Measurements from ENCODE around the gene STK24.
"Not testable (repeated sequence)": the region's sequence is repeated elsewhere in the genome, so short reads cannot be mapped to it uniquely, and the experiment has no call there.

STK24 gene

GRCh38 chr13:98595134-98595533, 18.2 kb upstream of the STK24 start:
- no peaks in the 10 kb centered on the region for H3K36me3 ChIP-seq (ENCODE audit: control insufficient read depth, low read depth, low read length)
- no peak overlapping the region for H3K9ac ChIP-seq (ENCODE audit: low read length)
- no peaks in the 10 kb centered on the region for H3K9me3 ChIP-seq (ENCODE audit: control insufficient read depth, low read depth, low read length)
- H3K27me3 ChIP-seq (ENCODE audit: control insufficient read depth, insufficient read depth, low read length) = no peaks in the 10 kb centered on the region
- no peak overlapping the region for H3K27ac ChIP-seq (ENCODE audit: low read length)
- peaks cover 5% of the 10 kb centered on the region for H3K4me1 ChIP-seq (ENCODE audit: control insufficient read depth, low read depth, low read length)
- no peak overlapping the region for H3K4me3 ChIP-seq (ENCODE audit: low read length)

GRCh38 chr13:98592362-98592732, 15.4 kb upstream of the STK24 start:
- Histone ChIP-seq H3K36me3 (ENCODE audit: control insufficient read depth, low read depth, low read length) (no peaks in the 10 kb centered on the region), H3K4me1 (ENCODE audit: control insufficient read depth, low read depth, low read length) (no peaks in the 10 kb centered on the region), H3K27me3 (ENCODE audit: control insufficient read depth, insufficient read depth, low read length) (no peaks in the 10 kb centered on the region), H3K27ac (ENCODE audit: low read length) (no peak overlapping the region), H3K4me3 (ENCODE audit: low read length) (no peak overlapping the region), H3K9me3 (ENCODE audit: control insufficient read depth, low read depth, low read length) (no peaks in the 10 kb centered on the region), H3K9ac (ENCODE audit: low read length) (no peak overlapping the region)

- Histone ChIP-seq H3K4me3 (ENCODE audit: low read length) (no peak overlapping the region), H3K9ac (ENCODE audit: low read length) (no peak overlapping the region), H3K27me3 (ENCODE audit: control insufficient read depth, insufficient read depth, low read length) (no peaks in the 10 kb centered on the region), H3K4me1 (ENCODE audit: control insufficient read depth, low read depth, low read length) (no peaks in the 10 kb centered on the region), H3K36me3 (ENCODE audit: control insufficient read depth, low read depth, low read length) (no peaks in the 10 kb centered on the region), H3K27ac (ENCODE audit: low read length) (no peak overlapping the region), H3K9me3 (ENCODE audit: control insufficient read depth, low read depth, low read length) (no peaks in the 10 kb centered on the region)
These were observed 14.9 kb upstream of the STK24 start for GRCh38 chr13:98591721-98592361.

DNA sequence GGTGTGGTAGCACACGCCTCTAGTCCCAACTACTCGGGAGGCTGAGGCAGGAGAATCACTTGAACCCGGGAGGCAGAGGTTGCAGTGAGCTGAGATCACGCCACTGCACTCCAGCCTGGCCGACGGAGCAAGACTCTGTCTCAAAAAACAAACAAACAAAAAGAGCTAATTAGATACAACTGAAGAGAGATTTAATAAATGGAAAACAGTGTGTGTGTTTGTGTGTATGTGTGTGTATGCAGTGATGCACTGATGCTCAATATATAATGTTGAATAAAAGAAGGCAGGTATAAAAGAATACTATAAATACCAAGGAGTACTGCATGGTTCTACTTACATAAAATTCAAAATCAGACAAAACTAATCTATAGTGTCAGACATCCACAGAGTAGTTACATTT, 13.6 kb upstream of the STK24 start:
- not testable (repeated sequence) for H3K27me3 ChIP-seq (ENCODE audit: control insufficient read depth, insufficient read depth, low read length); H3K36me3 ChIP-seq (ENCODE audit: control insufficient read depth, low read depth, low read length); H3K27ac ChIP-seq (ENCODE audit: low read length)

DNA sequence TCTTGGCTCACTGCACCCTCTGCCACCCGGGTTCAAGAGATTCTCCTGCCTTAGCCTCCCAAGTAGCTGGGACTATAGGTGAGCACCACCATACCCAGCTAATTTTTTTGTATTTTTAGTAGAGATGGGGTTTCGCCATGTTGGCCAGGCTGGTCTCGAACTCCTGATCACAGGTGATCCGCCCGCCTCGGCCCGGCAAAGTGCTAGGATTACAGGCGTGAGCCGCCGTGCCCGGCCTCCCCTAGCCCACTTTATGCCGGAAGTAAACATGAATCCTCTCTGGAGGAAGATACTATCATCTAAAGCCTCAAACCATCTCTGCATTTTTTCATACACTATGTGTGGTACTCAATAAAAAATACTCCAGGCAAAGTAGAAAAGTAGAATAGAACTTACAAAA, 12.6 kb upstream of the STK24 start:
- H3K4me1 ChIP-seq (ENCODE audit: control insufficient read depth, low read depth, low read length); H3K27me3 ChIP-seq (ENCODE audit: control insufficient read depth, insufficient read depth, low read length); H3K27ac ChIP-seq (ENCODE audit: low read length); H3K36me3 ChIP-seq (ENCODE audit: control insufficient read depth, low read depth, low read length); H3K9ac ChIP-seq (ENCODE audit: low read length); H3K9me3 ChIP-seq (ENCODE audit: control insufficient read depth, low read depth, low read length); H3K4me3 ChIP-seq (ENCODE audit: low read length): not testable (repeated sequence)

More for the DNA sequence above, 13.6 kb upstream of the STK24 start:
- not testable (repeated sequence) for H3K4me1 ChIP-seq (ENCODE audit: control insufficient read depth, low read depth, low read length); H3K9ac ChIP-seq (ENCODE audit: low read length); H3K4me3 ChIP-seq (ENCODE audit: low read length); H3K9me3 ChIP-seq (ENCODE audit: control insufficient read depth, low read depth, low read length)

GRCh38 chr13:98586400-98587345, 9.8 kb upstream of the STK24 start:
- Histone ChIP-seq H3K4me1 (ENCODE audit: control insufficient read depth, low read depth, low read length) (peaks cover 2% of the 10 kb centered on the region), H3K9me3 (ENCODE audit: control insufficient read depth, low read depth, low read length) (no peaks in the 10 kb centered on the region), H3K4me3 (ENCODE audit: low read length) (no peak overlapping the region), H3K27me3 (ENCODE audit: control insufficient read depth, insufficient read depth, low read length) (no peaks in the 10 kb centered on the region), H3K36me3 (ENCODE audit: control insufficient read depth, low read depth, low read length) (no peaks in the 10 kb centered on the region), H3K9ac (ENCODE audit: low read length) (no peak overlapping the region), H3K27ac (ENCODE audit: low read length) (no peak overlapping the region)

GRCh38 chr13:98585946-98586345, 9.0 kb upstream of the STK24 start:
- Histone ChIP-seq H3K4me1 (ENCODE audit: control insufficient read depth, low read depth, low read length) (peaks cover 5% of the 10 kb centered on the region), H3K27me3 (ENCODE audit: control insufficient read depth, insufficient read depth, low read length) (no peaks in the 10 kb centered on the region), H3K36me3 (ENCODE audit: control insufficient read depth, low read depth, low read length) (no peaks in the 10 kb centered on the region), H3K4me3 (ENCODE audit: low read length) (no peak overlapping the region), H3K9me3 (ENCODE audit: control insufficient read depth, low read depth, low read length) (no peaks in the 10 kb centered on the region), H3K9ac (ENCODE audit: low read length) (no peak overlapping the region), H3K27ac (ENCODE audit: low read length) (no peak overlapping the region)

GRCh38 chr13:98585398-98585754, 8.5 kb upstream of the STK24 start:
- Histone ChIP-seq H3K27me3 (ENCODE audit: control insufficient read depth, insufficient read depth, low read length) (no peaks in the 10 kb centered on the region), H3K4me3 (ENCODE audit: low read length) (no peak overlapping the region), H3K36me3 (ENCODE audit: control insufficient read depth, low read depth, low read length) (no peaks in the 10 kb centered on the region), H3K4me1 (ENCODE audit: control insufficient read depth, low read depth, low read length) (peaks cover 5% of the 10 kb centered on the region), H3K9me3 (ENCODE audit: control insufficient read depth, low read depth, low read length) (no peaks in the 10 kb centered on the region), H3K27ac (ENCODE audit: low read length) (no peak overlapping the region), H3K9ac (ENCODE audit: low read length) (no peak overlapping the region)

- Histone ChIP-seq H3K4me1 (ENCODE audit: control insufficient read depth, low read depth, low read length) (peaks cover 5% of the 10 kb centered on the region), H3K27me3 (ENCODE audit: control insufficient read depth, insufficient read depth, low read length) (no peaks in the 10 kb centered on the region), H3K36me3 (ENCODE audit: control insufficient read depth, low read depth, low read length) (no peaks in the 10 kb centered on the region), H3K27ac (ENCODE audit: low read length) (no peak overlapping the region), H3K4me3 (ENCODE audit: low read length) (no peak overlapping the region), H3K9me3 (ENCODE audit: control insufficient read depth, low read depth, low read length) (no peaks in the 10 kb centered on the region), H3K9ac (ENCODE audit: low read length) (no peak overlapping the region)
These were observed 7.9 kb upstream of the STK24 start for GRCh38 chr13:98584668-98585397.

DNA sequence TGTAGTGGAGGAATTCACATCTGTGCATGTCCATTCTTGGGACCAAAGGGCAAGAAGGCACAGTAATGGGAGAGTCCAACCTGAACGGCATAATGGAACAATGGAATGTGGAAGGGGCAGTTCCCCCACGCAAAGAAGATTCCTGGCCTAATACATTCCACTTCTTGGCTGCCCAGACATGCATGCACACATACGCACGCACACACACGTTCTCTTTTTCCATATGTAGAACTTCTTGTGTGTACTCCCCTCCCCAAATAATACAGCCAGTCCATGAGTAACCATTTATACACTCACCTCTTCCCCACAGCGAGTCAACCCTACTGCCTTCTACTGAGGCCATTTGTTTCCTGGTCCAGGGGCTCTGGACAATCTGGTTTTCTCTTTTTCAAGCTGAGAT, 6.0 kb upstream of the STK24 start:
- H3K4me3 ChIP-seq (ENCODE audit: low read length) = no peak overlapping the region
- H3K9me3 ChIP-seq (ENCODE audit: control insufficient read depth, low read depth, low read length) = no peaks in the 10 kb centered on the region
- H3K27ac ChIP-seq (ENCODE audit: low read length) = no peak overlapping the region

GRCh38 chr13:98581971-98582702, 5.2 kb upstream of the STK24 start:
- Histone ChIP-seq H3K4me1 (ENCODE audit: control insufficient read depth, low read depth, low read length) (peaks cover 10% of the 10 kb centered on the region), H3K27me3 (ENCODE audit: control insufficient read depth, insufficient read depth, low read length) (no peaks in the 10 kb centered on the region), H3K27ac (ENCODE audit: low read length) (no peak overlapping the region), H3K36me3 (ENCODE audit: control insufficient read depth, low read depth, low read length) (no peaks in the 10 kb centered on the region), H3K4me3 (ENCODE audit: low read length) (no peak overlapping the region), H3K9ac (ENCODE audit: low read length) (no peak overlapping the region), H3K9me3 (ENCODE audit: control insufficient read depth, low read depth, low read length) (no peaks in the 10 kb centered on the region)

More for the DNA sequence above, 6.0 kb upstream of the STK24 start:
- Histone ChIP-seq H3K27me3 (ENCODE audit: control insufficient read depth, insufficient read depth, low read length) (no peaks in the 10 kb centered on the region), H3K4me1 (ENCODE audit: control insufficient read depth, low read depth, low read length) (peaks cover 9% of the 10 kb centered on the region), H3K36me3 (ENCODE audit: control insufficient read depth, low read depth, low read length) (no peaks in the 10 kb centered on the region), H3K9ac (ENCODE audit: low read length) (no peak overlapping the region)

Measured in iPS-18a (cell line).